ENCODE results near the gene OR2AT4. TPM values are rescaled to one million over a fixed set of nuclear protein-coding genes. Genes with fewer than 3 reads are reported as not detected.
"Not testable (repeated sequence)": the region's sequence is repeated elsewhere in the genome, so short reads cannot be mapped to it uniquely, and the experiment has no call there.

Gene OR2AT4
- total RNA-seq, 2 donors from 2014 or later, result not detected

DNA sequence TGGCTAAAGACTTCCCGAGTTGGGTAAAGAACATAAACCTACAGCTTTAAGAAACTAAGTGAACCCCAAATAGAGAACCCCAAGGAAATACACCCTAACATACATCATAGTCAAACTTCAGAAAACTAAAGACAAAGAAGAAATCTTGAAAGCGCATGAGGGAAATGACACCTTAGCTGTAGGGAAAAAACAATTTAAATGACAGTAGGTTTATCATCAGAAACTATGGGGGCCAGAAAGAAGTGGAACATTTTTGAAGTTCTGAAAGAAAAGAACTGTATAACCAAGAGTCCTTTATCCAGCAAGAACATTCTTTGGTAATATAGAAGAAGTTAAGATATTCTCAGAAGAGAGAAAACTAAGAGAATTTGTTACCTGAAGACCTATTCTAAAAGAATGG, 15.5 kb upstream of the OR2AT4 start:
- H3K36me3 ChIP-seq, result no peaks in the 10 kb centered on the region
- peaks cover 0 to 9% of the 10 kb centered on the region in 2 donors for H3K9me3 ChIP-seq
- H3K4me3 ChIP-seq, result no peak overlapping the region
- H3K27ac ChIP-seq, result no peak overlapping the region
- no peaks in the 10 kb centered on the region for H3K27me3 ChIP-seq
- no peak for TF ChIP-seq CTCF (IDR thresholded peaks at IDR 0.05)
- no peak for DNase-seq (ENCODE audit: low spot score)
- H3K4me1 ChIP-seq, result no peaks in the 10 kb centered on the region

GRCh38 chr11:75107187-75107586, 10.5 kb upstream of the OR2AT4 start:
- Histone ChIP-seq H3K4me1 (no peaks in the 10 kb centered on the region), H3K27ac (no peak overlapping the region), H3K4me3 (no peak overlapping the region), H3K27me3 (no peaks in the 10 kb centered on the region), H3K36me3 (no peaks in the 10 kb centered on the region), H3K9me3 (no peaks in the 10 kb centered on the region)
- DNase-seq (ENCODE audit: low spot score), result no peak
- TF ChIP-seq CTCF (IDR thresholded peaks at IDR 0.05), result no peak

DNA sequence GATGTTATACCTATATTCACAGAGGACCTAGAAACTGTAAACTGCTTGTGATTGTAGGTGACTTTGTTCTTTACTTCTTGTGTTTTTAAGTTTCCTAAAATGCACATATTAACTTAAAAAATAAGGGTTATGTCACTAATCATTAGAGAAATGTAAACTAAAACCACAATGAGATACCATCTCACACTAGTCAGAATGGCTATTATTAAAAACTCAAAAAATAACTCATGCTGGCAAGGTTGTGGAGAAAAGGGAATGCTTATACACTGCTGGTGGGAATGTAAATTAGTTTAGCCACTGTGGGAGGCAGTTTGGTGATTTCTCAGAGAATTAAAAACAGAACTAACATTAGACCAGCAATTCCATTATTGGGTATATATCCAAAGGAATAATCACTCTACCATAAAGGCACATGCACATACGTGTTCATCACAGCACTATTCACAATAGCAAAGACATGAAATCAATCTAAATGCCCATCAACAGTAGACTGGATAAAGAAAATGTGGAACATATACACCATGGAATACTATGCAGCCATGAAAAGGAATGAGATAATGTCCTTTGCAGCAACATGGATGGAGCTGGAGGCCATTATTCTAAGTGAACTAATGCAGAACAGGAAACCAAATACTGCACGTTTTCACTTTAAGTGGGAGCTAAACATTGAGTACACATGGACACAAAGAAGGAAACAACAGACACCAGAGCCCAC, 9.4 kb upstream of the OR2AT4 start:
- H3K36me3 ChIP-seq; H3K27me3 ChIP-seq; H3K4me1 ChIP-seq; H3K4me3 ChIP-seq; H3K9me3 ChIP-seq; DNase-seq (ENCODE audit: low spot score); H3K27ac ChIP-seq: not testable (repeated sequence)

DNA sequence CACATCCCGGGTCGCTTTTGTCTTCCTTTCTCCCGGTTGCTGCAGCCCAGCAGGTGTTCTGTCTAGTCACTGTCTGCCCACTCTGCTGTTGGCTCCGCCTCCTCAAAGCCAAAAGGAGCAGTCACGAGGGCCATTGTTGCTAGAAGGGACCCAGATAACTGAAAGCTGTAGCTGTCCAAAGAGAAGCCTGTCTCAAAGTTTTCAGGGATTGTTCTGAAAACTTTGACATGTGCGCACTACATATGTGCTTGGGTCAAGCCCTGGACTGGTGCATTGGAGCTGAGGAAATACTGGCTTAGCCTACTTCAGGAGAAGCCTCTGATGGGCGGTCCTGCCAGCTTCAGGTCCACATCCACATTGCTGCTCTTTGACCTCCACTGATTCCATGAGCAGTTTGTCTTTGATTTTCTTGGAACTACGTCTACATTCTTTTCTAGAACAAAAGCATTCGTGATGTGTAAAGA, 8.8 kb upstream of the OR2AT4 start:
- no peak overlapping the region for H3K4me3 ChIP-seq
- no peak for DNase-seq (ENCODE audit: low spot score)
- H3K36me3 ChIP-seq, result no peaks in the 10 kb centered on the region
- no peaks in the 10 kb centered on the region for H3K9me3 ChIP-seq
- no peaks in the 10 kb centered on the region for H3K4me1 ChIP-seq
- H3K27me3 ChIP-seq, result no peaks in the 10 kb centered on the region
- H3K27ac ChIP-seq, result no peak overlapping the region
- no peak for TF ChIP-seq CTCF (IDR thresholded peaks at IDR 0.05)

- Histone ChIP-seq H3K27me3 (no peaks in the 10 kb centered on the region), H3K27ac (no peak overlapping the region)
Measured at GRCh38 chr11:75103380-75104026, 6.8 kb upstream of the OR2AT4 start.

More at GRCh38 chr11:75103380-75104026, 6.8 kb upstream of the OR2AT4 start:
- Histone ChIP-seq H3K36me3 (no peaks in the 10 kb centered on the region), H3K4me1 (no peaks in the 10 kb centered on the region), H3K9me3 (no peaks in the 10 kb centered on the region), H3K4me3 (no peak overlapping the region)
- DNase-seq (ENCODE audit: low spot score), result no peak
- TF ChIP-seq CTCF (IDR thresholded peaks at IDR 0.05), result no peak

Measured in right atrium auricular region (tissue), 2 donors.